Measurements from ENCODE around the gene ZNF710. TPM values are rescaled to one million over a fixed set of nuclear protein-coding genes. Genes with fewer than 3 reads are reported as not detected.

The ZNF710 gene
- total and polyA plus RNA-seq, 2 of the 4 experiments (the other 2 are of a cell fraction) = 7.6 to 8.2 TPM

GRCh38 chr15:90083954-90084607, 83.0 kb downstream of the ZNF710 start:
- intact Hi-C loops (cut with micrococcal nuclease) (loop anchor here (10.0 kb wide), 1 partner anchor 141 kb away; no protein-coding TSS in a partner anchor), dilution Hi-C loops (cut with HindIII; ENCODE audit: low sequenced_read_pairs, unreplicated experiment) (no loop called here), in situ Hi-C loops (cut with MboI; ENCODE audit: low sequenced_read_pairs) (no loop called here)
- no peak overlapping the region for H2BK5ac ChIP-seq (ENCODE audit: low read depth, low read length, poor library complexity, severe bottlenecking)
- ATAC-seq (ENCODE audit: low read depth) (no peak), DNase-seq (no peak)
- no peaks in the 10 kb centered on the region for H3K27me3 ChIP-seq (ENCODE audit: control insufficient read depth, insufficient read depth, low read length)
- H3K4me1 ChIP-seq (ENCODE audit: control insufficient read depth, insufficient read depth, low read length) = peaks cover 4% of the 10 kb centered on the region; the same call in 1 of the 2 replicates
- ChIA-PET CTCF (interaction anchor here (0.6 kb wide), 1 partner anchor 29 kb away, joined by 4 read pairs; no protein-coding TSS in a partner anchor), POLR2A (ENCODE audit: unreplicated experiment) (no interaction called here)
- peaks cover 48% of the 10 kb centered on the region for H3K36me3 ChIP-seq (ENCODE audit: control insufficient read depth, insufficient read depth, low read length)
- H3K27ac ChIP-seq (ENCODE audit: insufficient read depth, low read length) = no peak overlapping the region
- TF ChIP-seq USF2 (IDR thresholded peaks at IDR 0.05; ENCODE audit: low read depth, low read length) (no peak), SMC3 (IDR thresholded peaks at IDR 0.05; ENCODE audit: low read depth, low read length) (no peak), MAZ (IDR thresholded peaks at IDR 0.05; ENCODE audit: borderline replicate concordance, low read depth, low read length) (no peak), RFX5 (IDR thresholded peaks at IDR 0.05; ENCODE audit: low read depth, low read length) (no peak), NFE2L2 (IDR thresholded peaks at IDR 0.05; ENCODE audit: low read depth, low read length) (no peak), CEBPB (IDR thresholded peaks at IDR 0.05; ENCODE audit: low read depth, low read length) (no peak), CTCF (conservative IDR thresholded peaks at IDR 0.05; ENCODE audit: low read depth, low read length) (no peak), POLR2A (IDR thresholded peaks at IDR 0.05; ENCODE audit: low read depth, low read length) (no peak), BHLHE40 (IDR thresholded peaks at IDR 0.05; ENCODE audit: low read depth, low read length) (no peak), ELK1 (IDR thresholded peaks at IDR 0.05; ENCODE audit: borderline replicate concordance, low read depth, low read length) (no peak), RCOR1 (IDR thresholded peaks at IDR 0.05; ENCODE audit: insufficient replicate concordance, low read length) (no peak), FOS (IDR thresholded peaks at IDR 0.05; ENCODE audit: low read depth, low read length) (no peak), CHD1 (IDR thresholded peaks at IDR 0.05; ENCODE audit: low read depth, low read length) (no peak), MXI1 (IDR thresholded peaks at IDR 0.05; ENCODE audit: borderline replicate concordance, low read depth, low read length) (no peak), RAD21 (IDR thresholded peaks at IDR 0.05; ENCODE audit: low read length) (no peak), MAFK (IDR thresholded peaks at IDR 0.05; ENCODE audit: low read depth, low read length) (no peak)
- H3K14ac ChIP-seq (replicated peaks; ENCODE audit: low read depth, low read length) = no peak overlapping the region
- H4K5ac ChIP-seq (ENCODE audit: low read depth, low read length) = no peak overlapping the region
- H3K56ac ChIP-seq (ENCODE audit: extremely low read depth, insufficient read depth, low read length) = no peak overlapping the region
- no TSS peak for BruUV-seq (replicated peaks)
- no peak overlapping the region for H3K23ac ChIP-seq (ENCODE audit: low read depth, low read length)
- no peak overlapping the region for H3K4me2 ChIP-seq (ENCODE audit: low read depth, low read length)
- no peak overlapping the region for H2AK5ac ChIP-seq (ENCODE audit: low read depth, low read length)
- no peak overlapping the region for H2AFZ ChIP-seq (replicated peaks; ENCODE audit: low read length, poor library complexity)
- no peak overlapping the region for H3K4me3 ChIP-seq (ENCODE audit: insufficient read depth, low read depth, low read length)
- no peak overlapping the region for H4K91ac ChIP-seq (ENCODE audit: insufficient read depth, low read depth, low read length)
- no peak overlapping the region for H2AK9ac ChIP-seq (replicated peaks; ENCODE audit: low read depth, low read length, poor library complexity)
- H3K79me1 ChIP-seq (ENCODE audit: low read depth in 1 of 2, low read length in 2 of 2) = peaks cover 0 to 6% of the 10 kb centered on the region in 2 experiments; a peak in 2 of 4 replicates
- H2BK15ac ChIP-seq (ENCODE audit: low read depth, low read length) = no peak overlapping the region
- no peaks in the 10 kb centered on the region for H3K9me1 ChIP-seq (ENCODE audit: insufficient read depth, low read length)
- H3K9ac ChIP-seq (ENCODE audit: low read depth, low read length) = no peak overlapping the region
- 0 out of 2 replicates have a peak, but pooled peaks cover 12% of the 10 kb centered on the region for H4K20me1 ChIP-seq (ENCODE audit: insufficient read depth, low read length)
- H4K8ac ChIP-seq (ENCODE audit: low read depth in 2 of 2, low read length in 2 of 2) = no peak overlapping the region
- H3K18ac ChIP-seq (ENCODE audit: low read depth, low read length) = no peak overlapping the region
- H3K4ac ChIP-seq (ENCODE audit: low read depth, low read length) = no peak overlapping the region
- no peaks in the 10 kb centered on the region for H3K9me3 ChIP-seq (ENCODE audit: control insufficient read depth, insufficient read depth, low read length)
- no peak overlapping the region for H2BK120ac ChIP-seq (ENCODE audit: low read depth, low read length)
- no peak overlapping the region for H2BK20ac ChIP-seq (ENCODE audit: low read depth, low read length)
- WGBS, 2 experiments (ENCODE audit: extremely low coverage in 2 of 2, insufficient read length in 1 of 2) = 60% methylated on average over 3 of the region's 14 CpGs; no CpG with 5 or more reads in 1 of the 2 experiments
